Measurements from ENCODE around the gene CAPNS2.
"Not testable (repeated sequence)": the region's sequence is repeated elsewhere in the genome, so short reads cannot be mapped to it uniquely, and the experiment has no call there.

The CAPNS2 gene

GRCh38 chr16:55568207-55568606, 1.7 kb downstream of the CAPNS2 start:
- no peak for DNase-seq (ENCODE audit: low spot score)

DNA sequence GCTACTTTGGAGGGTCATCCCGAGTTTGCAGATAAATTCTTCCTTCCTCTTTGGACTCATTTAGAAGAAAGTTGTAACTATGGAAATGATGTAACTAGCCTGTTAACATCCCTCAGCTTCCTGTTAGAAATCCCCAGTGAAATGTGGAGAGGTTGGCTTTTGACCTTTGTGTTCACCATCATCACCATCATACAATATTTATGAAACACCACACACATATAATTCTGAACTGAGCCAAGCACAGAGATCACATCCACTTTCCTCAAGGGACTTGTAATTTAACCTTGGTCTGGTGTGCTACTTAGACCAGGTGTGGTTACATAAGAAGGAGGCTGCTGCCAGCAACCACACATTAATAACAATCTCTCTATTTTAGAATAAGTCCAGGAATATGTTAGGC, 2.5 kb downstream of the CAPNS2 start:
- no peak for DNase-seq (ENCODE audit: low spot score)

GRCh38 chr16:55570159-55570558, 3.7 kb downstream of the CAPNS2 start:
- DNase-seq (ENCODE audit: low spot score): no peak

DNA sequence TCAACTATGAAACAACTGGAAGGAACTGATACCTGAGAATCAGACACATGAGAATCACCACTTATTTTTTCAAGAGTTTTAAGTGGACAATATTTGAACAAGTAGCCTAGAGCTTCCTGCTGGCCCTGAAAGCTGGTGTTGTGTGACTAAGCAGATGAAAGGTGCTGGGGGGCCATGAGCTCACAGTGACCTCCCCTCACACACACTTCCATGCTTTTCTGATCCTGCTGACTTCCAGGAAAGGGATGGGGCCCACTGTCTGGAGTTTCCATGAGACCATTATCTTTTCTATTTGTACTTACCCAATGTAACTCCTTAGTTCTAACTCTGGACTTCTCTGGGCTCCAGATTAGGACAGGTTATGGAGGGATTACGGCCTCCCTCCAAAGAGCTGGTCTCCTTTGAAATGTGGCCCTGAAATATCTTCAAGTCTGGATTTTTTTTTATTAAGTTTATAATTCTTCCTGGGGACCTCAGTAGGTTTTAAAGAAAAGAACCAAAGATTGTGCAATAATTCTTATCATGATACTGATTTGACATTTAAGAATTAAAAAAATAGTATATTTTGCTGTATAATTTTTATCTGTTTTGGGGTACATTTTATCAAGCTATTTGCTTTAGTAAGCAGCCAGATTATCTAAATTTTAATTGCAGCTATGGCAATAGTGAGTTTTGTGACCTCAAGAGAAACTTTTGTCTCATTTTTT, 4.9 kb downstream of the CAPNS2 start:
- no peak for DNase-seq (ENCODE audit: low spot score)

- DNase-seq (ENCODE audit: low spot score): no peak
Measured at GRCh38 chr16:55572439-55572838, 6.0 kb downstream of the CAPNS2 start.

- DNase-seq (ENCODE audit: low spot score): no peak
Measured at GRCh38 chr16:55574811-55575210, 8.3 kb downstream of the CAPNS2 start.

DNA sequence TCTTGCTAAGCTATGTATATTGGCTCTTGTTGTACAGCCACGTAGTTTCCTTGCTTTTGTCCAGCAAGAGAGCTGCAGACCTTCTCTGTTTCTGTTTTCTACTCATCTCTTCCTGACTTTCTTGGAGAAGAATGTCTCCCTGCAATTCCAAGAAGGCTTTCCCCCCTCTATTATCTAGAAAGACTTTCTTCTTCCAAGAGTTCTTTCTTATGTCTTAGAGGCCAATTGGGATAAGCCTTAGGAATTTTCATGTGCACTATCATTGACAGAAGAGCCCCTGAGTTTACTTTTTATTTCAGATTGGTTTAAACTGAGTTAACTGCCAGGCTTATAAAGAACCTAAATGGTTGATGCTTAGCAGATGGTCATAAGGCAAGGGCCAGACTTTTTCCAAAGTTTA, 9.0 kb downstream of the CAPNS2 start:
- DNase-seq (ENCODE audit: low spot score): no peak

- DNase-seq (ENCODE audit: low spot score): no peak
Measured at GRCh38 chr16:55576384-55576783, 9.9 kb downstream of the CAPNS2 start.

GRCh38 chr16:55577887-55578286, 11.4 kb downstream of the CAPNS2 start:
- no peak for DNase-seq (ENCODE audit: low spot score)

DNA sequence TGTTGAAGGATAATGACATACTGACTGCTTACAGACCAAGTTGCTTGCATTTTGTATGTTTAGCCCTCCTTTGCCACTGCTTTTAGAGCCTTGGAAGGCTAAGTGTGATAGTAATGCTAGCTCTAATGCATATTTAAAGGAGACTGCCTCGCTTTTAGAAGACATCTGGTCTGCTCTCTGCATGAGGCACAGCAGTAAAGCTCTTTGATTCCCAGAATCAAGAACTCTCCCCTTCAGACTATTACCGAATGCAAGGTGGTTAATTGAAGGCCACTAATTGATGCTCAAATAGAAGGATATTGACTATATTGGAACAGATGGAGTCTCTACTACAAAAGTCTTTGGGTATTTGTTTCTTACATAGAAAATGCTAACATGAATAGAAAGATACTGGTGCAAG, 19.1 kb downstream of the CAPNS2 start:
- no peak for DNase-seq (ENCODE audit: low spot score)

GRCh38 chr16:55588799-55589198, 22.3 kb downstream of the CAPNS2 start:
- DNase-seq (ENCODE audit: low spot score): no peak

GRCh38 chr16:55592306-55592705, 25.8 kb downstream of the CAPNS2 start:
- no peak for DNase-seq (ENCODE audit: low spot score)

DNA sequence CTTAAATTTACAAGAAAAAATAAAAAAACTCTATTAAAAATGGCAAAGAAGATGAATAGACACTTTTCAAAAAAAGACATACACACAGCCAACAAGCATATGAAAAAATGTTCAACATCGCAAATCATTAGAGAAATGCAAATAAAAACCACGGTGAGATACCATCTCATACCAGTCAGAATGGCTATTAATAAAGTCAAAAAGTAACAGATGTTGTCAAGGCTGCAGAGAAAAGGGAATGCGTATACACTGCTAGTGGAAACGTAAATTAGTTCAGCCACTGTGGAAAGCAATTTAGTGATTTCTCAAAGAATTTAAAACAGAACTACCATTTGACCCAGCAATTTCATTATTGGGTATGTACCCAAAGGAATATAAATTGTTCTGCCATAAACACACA, 31.4 kb downstream of the CAPNS2 start:
- no peak for DNase-seq (ENCODE audit: low spot score)

DNA sequence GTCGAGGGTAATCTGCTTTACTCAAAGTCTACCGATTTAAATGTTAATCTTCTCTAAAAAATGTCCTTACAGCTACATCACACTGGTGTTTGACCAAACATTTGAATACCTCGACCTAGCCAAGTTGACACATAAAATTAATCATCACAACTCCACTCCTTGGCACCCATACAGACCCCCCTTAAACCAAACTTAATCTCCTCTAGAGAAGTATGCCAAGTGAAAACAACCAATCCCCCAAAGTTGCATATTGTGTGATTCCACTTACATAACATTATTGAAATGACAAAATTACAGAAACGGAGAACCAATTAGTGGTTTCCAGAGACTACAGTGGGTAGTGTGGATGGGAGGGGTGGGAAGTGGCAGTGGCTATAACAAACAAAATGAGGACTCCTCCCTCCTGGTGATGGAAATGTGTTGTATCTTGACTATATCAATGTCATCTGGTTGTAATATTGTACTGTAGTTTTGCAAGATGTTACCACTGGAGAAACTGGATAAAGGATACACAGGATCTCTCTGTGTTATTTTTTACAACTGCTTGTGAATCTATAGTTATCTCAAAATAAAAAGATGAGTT, 39.4 kb downstream of the CAPNS2 start:
- DNase-seq (ENCODE audit: low spot score): no peak

GRCh38 chr16:55613613-55614335, 47.3 kb downstream of the CAPNS2 start:
- DNase-seq (ENCODE audit: low spot score): no peak

GRCh38 chr16:55615071-55615470, 48.6 kb downstream of the CAPNS2 start:
- DNase-seq (ENCODE audit: low spot score): no peak

DNA sequence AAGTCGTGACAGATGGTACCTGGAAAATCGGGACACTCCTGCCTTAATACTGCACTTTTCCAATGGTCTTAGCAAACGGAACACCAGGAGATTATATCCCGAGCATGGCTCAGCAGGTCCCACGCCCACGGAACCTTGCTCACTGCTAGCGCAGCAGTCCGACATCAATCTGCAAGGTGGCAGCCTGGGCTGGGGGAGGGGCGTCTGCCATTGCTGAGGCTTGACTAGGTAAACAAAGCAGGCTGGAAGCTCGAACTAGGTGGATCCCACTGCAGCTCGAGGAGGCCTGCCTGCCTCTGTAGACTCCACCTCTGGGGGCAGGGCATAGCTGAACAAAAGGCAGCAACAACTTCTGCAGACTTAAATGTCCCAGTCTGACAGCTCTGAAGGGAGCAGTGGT, 49.2 kb downstream of the CAPNS2 start:
- DNase-seq (ENCODE audit: low spot score): not testable (repeated sequence)
